HepG2 (cell line): ENCODE measurements around the gene DYNC2I2. TPM values are rescaled to one million over a fixed set of nuclear protein-coding genes. Genes with fewer than 3 reads are reported as not detected.

ENCODE experiments used
- ATAC-seq: fragments of 200-7000 bp; cut with Tn5 transposase; 3 replicates; pipeline ENCODE4 v1.9.1; 2020; ENCODE audit warnings: mild to moderate bottlenecking, moderate library complexity
- BruUV-seq: library from RNA; stranded (reverse); fragments of 400-500 nt; replicated peaks from 2 replicates; lab custom pipeline; 2021; lab: Mats Ljungman, UMichigan
- CTCF ChIA-PET: fragments of 300-600 bp; formaldehyde crosslinking; extraction: SDS; loops from one replicate; lab custom pipeline; 2021; ENCODE audit warnings: low total read pairs, inconsistent platforms, low intra/inter-chr PET ratio; lab: Yijun Ruan, JAX
- POLR2A ChIA-PET: fragments of 350-600 bp; sonication (Branson Sonifier 250); formaldehyde crosslinking; loops from one replicate; lab custom pipeline; 2020; ENCODE audit warnings: antibody characterized with exemption, inconsistent platforms; lab: Yijun Ruan, JAX
- DNase-seq: peaks from one replicate; pipeline ENCODE4 v3.0.0-alpha.2; 2015; ENCODE audit warnings: low spot score
- FAIRE-seq: peaks from 3 replicates; lab custom pipeline; 2011; peaks lifted over from hg19 to GRCh38; lab: Jason Lieb, UNC
- H2AFZ ChIP-seq: one replicate; pipeline ENCODE4 v1.6.1; 2011; ENCODE audit warnings: low read length, inconsistent platforms
- H3K27ac ChIP-seq: fragments of 300-600 bp; 3 replicates; pipeline ENCODE4 v1.8.0; 2011; ENCODE audit warnings: mixed run types, mild to moderate bottlenecking, mixed read lengths, low read length, inconsistent platforms; ENCODE audit not compliant: insufficient read depth; ENCODE audit errors: extremely low read length
- H3K27me3 ChIP-seq, 2 experiments: fragments of 200-600 bp in 1 of 2; 2 replicates in 1 of 2; 3 replicates in 1 of 2; pipeline versions ENCODE4 v1.6.0 to v1.8.0; 2011; ENCODE audit warnings: low read length in 2 of 2, mild to moderate bottlenecking in 2 of 2, moderate library complexity in 2 of 2, inconsistent platforms in 1 of 2; ENCODE audit not compliant: insufficient read depth in 2 of 2, control insufficient read depth in 1 of 2
- H3K36me3 ChIP-seq, 2 experiments: fragments of 200-600 bp in 1 of 2; replicated peaks in 1 of 2; 2 replicates in 1 of 2; 3 replicates in 1 of 2; pipeline versions ENCODE4 v1.5.1 to v1.8.0; 2011; ENCODE audit warnings: low read length in 2 of 2, inconsistent platforms in 1 of 2; ENCODE audit not compliant: insufficient read depth in 2 of 2, control insufficient read depth in 1 of 2
- H3K4me1 ChIP-seq: 2 replicates; pipeline ENCODE4 v1.5.1; 2012; ENCODE audit warnings: low read length, inconsistent platforms; ENCODE audit not compliant: insufficient read depth
- H3K4me2 ChIP-seq: 2 replicates; pipeline ENCODE4 v1.6.0; 2011; ENCODE audit warnings: low read depth, low read length, inconsistent platforms
- H3K4me3 ChIP-seq, 3 experiments: fragments of 200-600 bp in 1 of 3; sonication (generic), shearing (Covaris generic) in 1 of 3; replicated peaks in 1 of 3; 2 replicates each; pipeline ENCODE4 v1.5.1; 2011 to 2016; ENCODE audit warnings: low read length in 3 of 3, inconsistent platforms in 2 of 3, low read depth in 2 of 3, mild to moderate bottlenecking in 2 of 3, control low read depth in 1 of 3, mixed read lengths in 1 of 3; ENCODE audit not compliant: insufficient read depth in 1 of 3
- H3K79me2 ChIP-seq: one replicate; pipeline ENCODE4 v1.6.1; 2011; ENCODE audit warnings: low read length, inconsistent platforms; ENCODE audit not compliant: insufficient read depth
- H3K9ac ChIP-seq: 2 replicates; pipeline ENCODE4 v1.6.0; 2011; ENCODE audit warnings: mild to moderate bottlenecking, low read depth, low read length, inconsistent platforms; ENCODE audit not compliant: insufficient read depth
- H3K9me3 ChIP-seq: 2 replicates; pipeline ENCODE4 v1.5.1; 2012; ENCODE audit warnings: mild to moderate bottlenecking, low read length
- H4K20me1 ChIP-seq: 2 replicates; pipeline ENCODE4 v1.6.0; 2011; ENCODE audit warnings: inconsistent platforms, mild to moderate bottlenecking, low read length, moderate library complexity; ENCODE audit not compliant: insufficient read depth
- ARHGAP35 ChIP-seq: sonication (generic); formaldehyde crosslinking; IDR thresholded peaks from 2 replicates; pipeline ENCODE4 v1.9.0; 2022; ENCODE audit warnings: mild to moderate bottlenecking, inconsistent platforms, moderate library complexity, missing genetic modification reagents, borderline replicate concordance
- ETV5 ChIP-seq: IDR thresholded peaks from 2 replicates; pipeline ENCODE4 v1.6.1; 2018; ENCODE audit warnings: missing biosample characterization, missing genetic modification reagents, inconsistent platforms, borderline replicate concordance
- HNRNPH1 ChIP-seq: fragments of 200-400 bp; formaldehyde crosslinking; optimal IDR thresholded peaks from 2 replicates; pipeline ENCODE3; 2017; ENCODE audit warnings: mild to moderate bottlenecking, low read depth, low read length
- NFE2L2 ChIP-seq: fragments of 150-350 bp; IDR thresholded peaks from 2 replicates; pipeline ENCODE4 v1.6.1; 2014; ENCODE audit warnings: low read length
- NR2F2 ChIP-seq: IDR thresholded peaks from 2 replicates; pipeline ENCODE4 v1.6.1; 2012; ENCODE audit warnings: low read depth, inconsistent platforms, borderline replicate concordance
- SCMH1 ChIP-seq: sonication (generic); formaldehyde crosslinking; IDR thresholded peaks from 2 replicates; pipeline ENCODE4 v1.9.0; 2021; ENCODE audit warnings: missing genetic modification reagents, mild to moderate bottlenecking, borderline replicate concordance
- SSRP1 ChIP-seq: IDR thresholded peaks from 2 replicates; pipeline ENCODE4 v1.6.1; 2016; ENCODE audit warnings: control low read depth
- ZBTB8A ChIP-seq: sonication (generic); formaldehyde crosslinking; IDR thresholded peaks from 2 replicates; pipeline ENCODE4 v1.4.0; 2020; ENCODE audit warnings: mild to moderate bottlenecking, low read depth, missing genetic modification reagents, borderline replicate concordance
- ZKSCAN1 ChIP-seq: fragments of 150-350 bp; IDR thresholded peaks from 2 replicates; pipeline ENCODE4 v1.6.1; 2014; ENCODE audit warnings: low read length
- ZMAT3 ChIP-seq: sonication (generic); formaldehyde crosslinking; conservative IDR thresholded peaks from 2 replicates; pipeline ENCODE4 v1.7.0; 2021; ENCODE audit warnings: missing genetic modification reagents
- ZNF24 ChIP-seq: fragments of 450-650 bp; IDR thresholded peaks from 2 replicates; pipeline ENCODE4 v1.6.1; 2017; ENCODE audit warnings: antibody characterized with exemption, mild to moderate bottlenecking
- ZNF253 ChIP-seq: sonication (generic); formaldehyde crosslinking; IDR thresholded peaks from 2 replicates; pipeline ENCODE4 v1.8.0; 2022; ENCODE audit warnings: mild to moderate bottlenecking, missing genetic modification reagents, borderline replicate concordance
- ZNF260 ChIP-seq: sonication (generic); formaldehyde crosslinking; IDR thresholded peaks from 2 replicates; pipeline ENCODE4 v1.4.0; 2020; ENCODE audit warnings: missing genetic modification reagents, low read depth, mild to moderate bottlenecking, borderline replicate concordance
- ZNF570 ChIP-seq: sonication (generic); formaldehyde crosslinking; IDR thresholded peaks from 2 replicates; pipeline ENCODE4 v1.4.0; 2020; ENCODE audit warnings: mild to moderate bottlenecking, missing genetic modification reagents, borderline replicate concordance
- WGBS: methylation state at CpG from one replicate; pipeline ENCODE4 v1.1.6; 2017; ENCODE audit warnings: low lambda C conversion rate; 5-methylcytosine and 5-hydroxymethylcytosine counted together
- in situ Hi-C: cut with HindIII; loops from 2 replicates; pipeline ENCODE4 v1.10.0; 2017; ENCODE audit warnings: low pct_unique_long_range_greater_than_20kb; ENCODE audit not compliant: extremely low pct_ligation_motif_present
- intact Hi-C: fragments of 100-400 bp; cut with micrococcal nuclease; formaldehyde crosslinking; loops from one replicate; pipeline ENCODE4 v1.10.0; 2022; ENCODE audit not compliant: unreplicated experiment
- polyA plus RNA-seq, 8 experiments: library from polyadenylated mRNA; depleted of rRNA in 3 of 8; stranded (reverse) in 7 of 8; unstranded in 1 of 8; fragments of >200 nt; fragmentation: Illumina TruSeq in 4 of 8; extraction: Trizol in 4 of 8; gene quantifications; 2 replicates each; pipeline versions ENCODE4 v1.2.1 to v1.2.3, GENCODE V29; 2011 to 2016; ENCODE audit warnings: low read depth in 4 of 8, missing spikeins in 1 of 8, mixed read lengths in 1 of 8; ENCODE audit not compliant: insufficient read depth in 1 of 8
- total RNA-seq, 5 experiments: library from RNA; depleted of rRNA; stranded (reverse); fragments of >200 nt; fragmentation: Illumina TruSeq; extraction: Trizol; gene quantifications; 2 replicates each; pipeline ENCODE4 v1.2.3, GENCODE V29; 2016; ENCODE audit warnings: low read depth in 1 of 5
- TF ChIP-seq, protein P1 (sequence below): sonication (generic); formaldehyde crosslinking; conservative IDR thresholded peaks from 2 replicates; pipeline ENCODE4 v1.5.0; 2020; ENCODE audit warnings: missing genetic modification reagents

DYNC2I2 gene
- total and polyA plus RNA-seq, 2 of the 13 experiments (the other 11 are each of a cell fraction or from before 2014, with no cell fraction given) = 13.7 to 40.2 TPM

- TF ChIP-seq ZNF570 = no peak
- TF ChIP-seq ETV5 = 0 out of 2 replicates have a peak, but pooled peaks have one; percentile 37
- TF ChIP-seq, protein P1, sequence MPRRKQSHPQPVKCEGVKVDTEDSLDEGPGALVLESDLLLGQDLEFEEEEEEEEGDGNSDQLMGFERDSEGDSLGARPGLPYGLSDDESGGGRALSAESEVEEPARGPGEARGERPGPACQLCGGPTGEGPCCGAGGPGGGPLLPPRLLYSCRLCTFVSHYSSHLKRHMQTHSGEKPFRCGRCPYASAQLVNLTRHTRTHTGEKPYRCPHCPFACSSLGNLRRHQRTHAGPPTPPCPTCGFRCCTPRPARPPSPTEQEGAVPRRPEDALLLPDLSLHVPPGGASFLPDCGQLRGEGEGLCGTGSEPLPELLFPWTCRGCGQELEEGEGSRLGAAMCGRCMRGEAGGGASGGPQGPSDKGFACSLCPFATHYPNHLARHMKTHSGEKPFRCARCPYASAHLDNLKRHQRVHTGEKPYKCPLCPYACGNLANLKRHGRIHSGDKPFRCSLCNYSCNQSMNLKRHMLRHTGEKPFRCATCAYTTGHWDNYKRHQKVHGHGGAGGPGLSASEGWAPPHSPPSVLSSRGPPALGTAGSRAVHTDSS (CRISPR knock-in tag) = no peak
- TF ChIP-seq ZKSCAN1 = no peak
- TF ChIP-seq, all 625 proteins: peak for 10
Measured at GRCh38 chr9:128683340-128684064, 26.9 kb upstream of the DYNC2I2 start (continued).

- Histone ChIP-seq H3K36me3 (no peaks in the 10 kb centered on the region), H2AFZ (no peak overlapping the region), H3K27ac (no peak overlapping the region), H3K9ac (no peak overlapping the region), H4K20me1 (no peaks in the 10 kb centered on the region), H3K9me3 (no peaks in the 10 kb centered on the region), H3K4me1 (peaks cover 11% of the 10 kb centered on the region; the same call in 1 of the 2 replicates), H3K79me2 (no peaks in the 10 kb centered on the region), H3K27me3 (no peaks in the 10 kb centered on the region), H3K4me3 (peak overlapping the region in 1 of 3 experiments; percentile 10; a peak in 1 of 6 replicates), H3K4me2 (peak overlapping the region; percentile 36; the same call in 1 of the 2 replicates)
- in situ Hi-C loops = no loop called here
- FAIRE-seq (no peak), DNase-seq (no peak), ATAC-seq (no peak)
- POLR2A ChIA-PET = interaction anchor here (1.1 to 2.6 kb wide), 2 partner anchors 12 to 42 kb away, joined by 4 to 8 read pairs; no protein-coding TSS in a partner anchor
- no TSS peak for BruUV-seq
- TF ChIP-seq SCMH1 (no peak), ZMAT3 (CRISPR knock-in tag) (no peak), NFE2L2 (no peak), ZNF24 (no peak), SSRP1 (no peak), HNRNPH1 (no peak), ZBTB8A (CRISPR knock-in tag) (no peak), ZKSCAN1 (no peak), ZNF253 (no peak), ARHGAP35 (CRISPR knock-in tag) (no peak), ZNF260 (no peak), NR2F2 (no peak)
- intact Hi-C loops = no loop called here
- 59% methylated on average over 10 of the region's 10 CpGs for WGBS
- CTCF ChIA-PET = no interaction called here
Measured at GRCh38 chr9:128677794-128678193, 21.1 kb upstream of the DYNC2I2 start.
